CD4-positive, alpha-beta T cell (primary cell): ENCODE results near the gene NANOS1. TPM values are rescaled to one million over a fixed set of nuclear protein-coding genes. Genes with fewer than 3 reads are reported as not detected.
A peak's percentile ranks its signal among the peaks of the same experiment; 100 is the strongest.

Experiments
- ATAC-seq: fragments of 200-7000 bp; cut with Tn5 transposase; one replicate; pipeline ENCODE4 v1.10.0; 2022; ENCODE audit warnings: mild to moderate bottlenecking; ENCODE audit not compliant: poor library complexity
- CTCF ChIA-PET: fragments of 350-600 bp; sonication (Branson Sonifier 250); formaldehyde crosslinking; loops from one replicate; lab custom pipeline; 2021; ENCODE audit warnings: antibody characterized with exemption, inconsistent platforms; lab: Charles Lee
- POLR2A ChIA-PET: fragments of 350-600 bp; sonication (Branson Sonifier 250); formaldehyde crosslinking; loops from one replicate; lab custom pipeline; 2021; ENCODE audit warnings: antibody characterized with exemption, inconsistent platforms; lab: Charles Lee
- DNase-seq, 14 experiments: peaks; one replicate each; pipeline ENCODE4 v3.0.0-alpha.2; 2013 to 2020; ENCODE audit warnings: mixed read lengths in 2 of 14
- H3K27ac ChIP-seq, 2 donors: one replicate each; pipeline versions ENCODE4 v1.5.1 to v1.7.0; 2013; ENCODE audit warnings: low read length in 2 of 2, low read depth in 1 of 2, mild to moderate bottlenecking in 1 of 2
- H3K27me3 ChIP-seq, 2 experiments: 1 replicate in 1 of 2; 2 replicates in 1 of 2; pipeline versions ENCODE4 v1.6.1 to v1.7.0; 2013; ENCODE audit warnings: low read length in 2 of 2, control low read depth in 1 of 2, mild to moderate bottlenecking in 1 of 2, moderate library complexity in 1 of 2; ENCODE audit not compliant: insufficient read depth in 2 of 2, control insufficient read depth in 1 of 2
- H3K36me3 ChIP-seq: one replicate; pipeline ENCODE4 v1.6.1; 2013; ENCODE audit warnings: low read length, control low read depth; ENCODE audit not compliant: insufficient read depth
- H3K4me1 ChIP-seq: one replicate; pipeline ENCODE4 v1.6.1; 2013; ENCODE audit warnings: low read length, control low read depth; ENCODE audit not compliant: insufficient read depth
- H3K4me3 ChIP-seq: one replicate; pipeline ENCODE4 v1.5.1; 2013; ENCODE audit warnings: mild to moderate bottlenecking, low read length, moderate library complexity
- H3K9me3 ChIP-seq, 2 experiments: 1 replicate in 1 of 2; 2 replicates in 1 of 2; pipeline versions ENCODE4 v1.6.1 to v1.7.0; 2013; ENCODE audit warnings: low read length in 2 of 2, mild to moderate bottlenecking in 2 of 2, control low read depth in 1 of 2, moderate library complexity in 1 of 2; ENCODE audit not compliant: control insufficient read depth in 1 of 2, insufficient read depth in 1 of 2
- H3K27ac Mint-ChIP-seq: one replicate; pipeline ENCODE4 v1.8.0; 2020; ENCODE audit warnings: mixed read lengths
- H3K27me3 Mint-ChIP-seq: one replicate; pipeline ENCODE4 v1.8.0; 2021; ENCODE audit warnings: mixed read lengths
- H3K36me3 Mint-ChIP-seq: one replicate; pipeline ENCODE4 v1.8.0; 2021; ENCODE audit warnings: low read depth, mixed read lengths
- H3K4me1 Mint-ChIP-seq: one replicate; pipeline ENCODE4 v1.8.0; 2021; ENCODE audit warnings: low read depth, mixed read lengths
- H3K4me3 Mint-ChIP-seq: one replicate; pipeline ENCODE4 v1.8.0; 2020; ENCODE audit warnings: mild to moderate bottlenecking, mixed read lengths
- H3K9me3 Mint-ChIP-seq: one replicate; pipeline ENCODE4 v1.8.0; 2020; ENCODE audit warnings: mixed read lengths
- intact Hi-C, 2 experiments: fragments of 100-400 bp; cut with DNase I in 1 of 2; cut with micrococcal nuclease in 1 of 2; formaldehyde crosslinking; loops; one replicate each; pipeline versions ENCODE4 v1.15.1 to v1.9.0; 2023 to 2025; cut with DNase I, micrococcal nuclease
- total RNA-seq, 174 experiments: library from RNA in 2 of 174; stranded (reverse) in 2 of 174; gene quantifications; one replicate each; pipeline ENCODE4 v1.2.3 and lab custom pipeline; 2021 to 2026
- TF ChIP-seq, protein P1 (sequence below): fragments of 200-600 bp; IDR thresholded peaks from one replicate; pipeline ENCODE4 v1.8.0; 2022; ENCODE audit warnings: antibody characterized with exemption, mild to moderate bottlenecking

NANOS1 gene
- total RNA-seq, 2 experiments from 2014 or later: 0.08 to 0.14 TPM

DNA sequence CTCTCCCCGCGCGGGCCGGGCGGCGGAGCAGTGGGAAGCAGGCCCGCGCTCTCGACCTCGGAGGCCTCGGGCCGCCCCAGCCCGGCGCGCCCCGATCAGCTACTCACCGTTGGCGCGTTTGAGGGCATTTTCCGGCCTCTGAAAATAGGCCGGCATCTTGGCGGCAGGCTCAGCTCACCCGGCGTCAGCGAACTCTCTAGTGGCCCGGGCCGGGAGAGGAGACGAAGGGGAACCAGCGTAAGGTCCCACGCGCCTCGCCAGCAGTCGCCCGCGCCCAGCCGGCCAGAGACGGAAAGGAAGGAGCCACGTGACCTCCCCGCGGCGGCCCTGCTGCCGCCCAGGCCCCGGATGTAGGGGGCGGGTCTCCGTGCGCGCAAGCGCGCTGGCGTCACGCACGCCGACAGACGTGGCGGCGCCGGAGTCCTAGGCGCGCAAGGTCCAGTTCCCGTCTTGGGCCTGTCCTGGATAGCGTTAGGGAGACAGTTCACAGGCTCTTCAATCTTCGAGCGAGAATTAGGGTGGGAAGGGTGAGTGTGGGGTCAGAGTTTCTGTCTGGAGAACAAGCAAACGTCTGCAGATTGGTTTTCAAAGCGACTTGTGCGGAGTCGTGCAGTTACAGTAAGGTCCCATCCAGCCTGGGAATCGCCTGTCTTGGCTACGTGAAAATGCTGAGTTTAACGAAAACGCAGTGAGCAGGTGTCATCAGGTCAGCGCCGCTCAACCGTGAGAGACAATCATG lies 51.2 kb downstream of the NANOS1 start, which contains the start of gene EIF3A:
EIF3A (minus strand) TSS at position 297 of the 739 bp plus-strand sequence; CDS start at position 156, 141 bp downstream.
- Mint-ChIP-seq H3K36me3 (peaks cover 29% of the 10 kb centered on the region), H3K27me3 (no peaks in the 10 kb centered on the region), H3K4me3 (peak within 1 kb of the TSS; percentile 100), H3K27ac (peak within 1 kb of the TSS; percentile 99), H3K9me3 (no peaks in the 10 kb centered on the region), H3K4me1 (peaks cover 64% of the 10 kb centered on the region)
- Histone ChIP-seq H3K27ac (peak within 1 kb of the TSS; percentile 92 to 96), H3K36me3 (peaks cover 3% of the 10 kb centered on the region), H3K9me3 (no peaks in the 10 kb centered on the region), H3K4me3 (peak within 1 kb of the TSS; percentile 99), H3K27me3 (no peaks in the 10 kb centered on the region), H3K4me1 (peaks cover 33% of the 10 kb centered on the region)
- ATAC-seq: peak; percentile 69
- DNase-seq: peak; percentile 82 to 96 (median 88)
- intact Hi-C loops: loop anchor here (1.0 to 5.0 kb wide), 4 partner anchors 24 to 517 kb away; partner anchors contain the start of genes DENND10 (in 1 of the 2), PRDX3 (in 1 of the 2), SFXN4 (in 1 of the 2) and TIAL1 (in 1 of the 2)
- TF ChIP-seq, protein P1, sequence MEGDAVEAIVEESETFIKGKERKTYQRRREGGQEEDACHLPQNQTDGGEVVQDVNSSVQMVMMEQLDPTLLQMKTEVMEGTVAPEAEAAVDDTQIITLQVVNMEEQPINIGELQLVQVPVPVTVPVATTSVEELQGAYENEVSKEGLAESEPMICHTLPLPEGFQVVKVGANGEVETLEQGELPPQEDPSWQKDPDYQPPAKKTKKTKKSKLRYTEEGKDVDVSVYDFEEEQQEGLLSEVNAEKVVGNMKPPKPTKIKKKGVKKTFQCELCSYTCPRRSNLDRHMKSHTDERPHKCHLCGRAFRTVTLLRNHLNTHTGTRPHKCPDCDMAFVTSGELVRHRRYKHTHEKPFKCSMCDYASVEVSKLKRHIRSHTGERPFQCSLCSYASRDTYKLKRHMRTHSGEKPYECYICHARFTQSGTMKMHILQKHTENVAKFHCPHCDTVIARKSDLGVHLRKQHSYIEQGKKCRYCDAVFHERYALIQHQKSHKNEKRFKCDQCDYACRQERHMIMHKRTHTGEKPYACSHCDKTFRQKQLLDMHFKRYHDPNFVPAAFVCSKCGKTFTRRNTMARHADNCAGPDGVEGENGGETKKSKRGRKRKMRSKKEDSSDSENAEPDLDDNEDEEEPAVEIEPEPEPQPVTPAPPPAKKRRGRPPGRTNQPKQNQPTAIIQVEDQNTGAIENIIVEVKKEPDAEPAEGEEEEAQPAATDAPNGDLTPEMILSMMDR: no peak
- POLR2A ChIA-PET: interaction anchor here (0.6 to 5.1 kb wide), 16 partner anchors 10 to 792 kb away, joined by 3 to 41 read pairs (median 4); partner anchors contain the start of genes CACUL1, DENND10, MCMBP and PRDX3
- CTCF ChIA-PET: interaction anchor here (1.7 kb wide), 1 partner anchor 365 kb away, joined by 3 read pairs; no protein-coding TSS in a partner anchor

Other genes starting within 250 kb of the NANOS1 start
- gene EIF3A, start 51.1 kb downstream of the NANOS1 start, total RNA-seq: 100 to 1,000 TPM; 129 TPM
- gene DENND10, start 74.4 kb downstream of the NANOS1 start, total RNA-seq: 10 to 100 TPM; 40.4 to 45.6 TPM
- 1 to 10 TPM; 7.1 to 7.8 TPM for gene SFXN4, start 136.0 kb downstream of the NANOS1 start, total RNA-seq
- 1 to 10 TPM; 7.1 to 7.5 TPM for gene PRDX3, start 149.1 kb downstream of the NANOS1 start, total RNA-seq
- gene GRK5, start 177.9 kb downstream of the NANOS1 start, total RNA-seq: 10 to 100 TPM; 19.2 to 20.8 TPM